ENCODE measurements around the gene KDM4B. TPM values are rescaled to one million over a fixed set of nuclear protein-coding genes. Genes with fewer than 3 reads are reported as not detected.
"Not testable (repeated sequence)": the region's sequence is repeated elsewhere in the genome, so short reads cannot be mapped to it uniquely, and the experiment has no call there.

Gene KDM4B
- total RNA-seq, 1 donor from 2014 or later, result 34.1 TPM

- no peak overlapping the region for H3K27ac ChIP-seq (replicated peaks)
- H3K4me3 ChIP-seq, result no peak overlapping the region
- intact Hi-C loops (cut with micrococcal nuclease), result no loop called here
- H3K4me1 ChIP-seq, result no peaks in the 10 kb centered on the region
- no peaks in the 10 kb centered on the region for H3K27me3 ChIP-seq (ENCODE audit: low read depth)
- no peak for DNase-seq
- H3K9me3 ChIP-seq (replicated peaks), result no peaks in the 10 kb centered on the region
- no peaks in the 10 kb centered on the region for H3K36me3 ChIP-seq
- TF ChIP-seq CTCF (IDR thresholded peaks at IDR 0.05; ENCODE audit: borderline replicate concordance), result no peak
Observed at GRCh38 chr19:5191091-5191490, 222.2 kb downstream of the KDM4B start.

DNA sequence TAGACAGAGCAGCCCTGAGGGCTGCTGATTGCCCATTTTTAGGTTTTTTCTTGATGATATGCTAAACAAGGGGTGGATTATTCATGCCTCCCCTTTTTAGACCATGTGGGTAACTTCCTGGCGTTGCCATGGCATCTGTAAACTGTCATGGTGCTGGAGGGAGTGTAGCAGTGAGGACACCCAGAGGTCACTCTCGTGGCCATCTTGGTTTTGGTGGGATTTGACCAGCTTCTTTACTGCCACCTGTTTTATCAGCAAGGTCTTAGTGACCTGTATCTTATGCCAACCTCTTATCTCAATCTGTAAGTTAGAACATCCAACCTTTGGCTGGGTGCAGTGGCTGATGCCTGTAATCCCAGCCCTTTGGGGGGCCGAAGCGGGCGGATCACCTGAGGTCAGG, 223.7 kb downstream of the KDM4B start:
- no peak for TF ChIP-seq CTCF (IDR thresholded peaks at IDR 0.05; ENCODE audit: borderline replicate concordance)
- Histone ChIP-seq H3K27me3 (ENCODE audit: low read depth) (no peaks in the 10 kb centered on the region), H3K4me1 (no peaks in the 10 kb centered on the region), H3K4me3 (no peak overlapping the region), H3K9me3 (replicated peaks) (no peaks in the 10 kb centered on the region), H3K36me3 (no peaks in the 10 kb centered on the region), H3K27ac (replicated peaks) (no peak overlapping the region)
- DNase-seq, result no peak
- intact Hi-C loops (cut with micrococcal nuclease), result no loop called here

DNA sequence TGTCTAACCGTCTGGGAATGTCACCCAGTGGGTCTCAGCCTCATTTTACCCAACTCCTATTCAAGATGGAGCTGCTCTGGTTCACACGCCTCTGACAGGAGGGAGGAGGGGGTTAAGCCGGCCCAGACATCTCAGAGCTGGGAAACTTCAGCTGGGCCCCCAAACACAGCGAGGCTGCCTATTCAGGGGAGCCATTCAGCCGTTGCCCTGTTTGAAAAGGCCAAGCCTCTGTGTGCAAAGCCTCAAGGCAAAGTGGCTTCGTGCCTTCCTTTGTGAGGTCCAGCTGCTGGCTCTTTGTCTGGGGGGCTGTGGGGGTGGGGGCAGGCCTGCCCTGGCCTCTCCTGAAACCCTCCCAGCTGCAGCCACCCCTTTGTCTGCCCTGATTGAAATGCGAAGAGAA, 224.3 kb downstream of the KDM4B start:
- H3K27ac ChIP-seq (replicated peaks), result no peak overlapping the region
- no peaks in the 10 kb centered on the region for H3K36me3 ChIP-seq
- no peak for DNase-seq
- no peak overlapping the region for H3K4me3 ChIP-seq
- TF ChIP-seq CTCF (IDR thresholded peaks at IDR 0.05; ENCODE audit: borderline replicate concordance), result no peak
- no peaks in the 10 kb centered on the region for H3K9me3 ChIP-seq (replicated peaks)
- intact Hi-C loops (cut with micrococcal nuclease), result no loop called here
- no peaks in the 10 kb centered on the region for H3K27me3 ChIP-seq (ENCODE audit: low read depth)
- H3K4me1 ChIP-seq, result no peaks in the 10 kb centered on the region

DNA sequence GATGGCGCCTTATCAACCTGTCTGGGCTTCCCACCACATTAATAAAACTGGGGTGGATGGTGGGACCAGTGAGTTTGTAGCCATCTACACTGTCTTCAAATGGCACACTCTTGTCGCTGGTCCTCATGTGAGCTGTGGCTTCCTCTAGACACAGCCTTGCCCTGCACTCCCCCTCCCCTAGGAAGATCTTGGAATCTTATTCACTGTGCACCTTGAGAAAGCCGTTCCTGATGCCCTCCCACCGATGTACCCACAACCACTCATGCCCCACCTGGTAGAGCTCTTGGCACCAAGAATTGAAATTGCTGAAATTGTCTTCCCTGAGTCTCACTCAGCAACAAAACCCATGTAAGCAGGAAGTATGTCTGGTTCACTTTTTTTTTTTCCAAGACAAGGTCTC, 225.7 kb downstream of the KDM4B start:
- no peak for DNase-seq
- Histone ChIP-seq H3K4me3 (no peak overlapping the region), H3K9me3 (replicated peaks) (peaks cover 7% of the 10 kb centered on the region), H3K36me3 (no peaks in the 10 kb centered on the region), H3K27ac (replicated peaks) (no peak overlapping the region), H3K4me1 (no peaks in the 10 kb centered on the region), H3K27me3 (ENCODE audit: low read depth) (no peaks in the 10 kb centered on the region)
- TF ChIP-seq CTCF (IDR thresholded peaks at IDR 0.05; ENCODE audit: borderline replicate concordance), result no peak
- intact Hi-C loops (cut with micrococcal nuclease), result no loop called here

DNA sequence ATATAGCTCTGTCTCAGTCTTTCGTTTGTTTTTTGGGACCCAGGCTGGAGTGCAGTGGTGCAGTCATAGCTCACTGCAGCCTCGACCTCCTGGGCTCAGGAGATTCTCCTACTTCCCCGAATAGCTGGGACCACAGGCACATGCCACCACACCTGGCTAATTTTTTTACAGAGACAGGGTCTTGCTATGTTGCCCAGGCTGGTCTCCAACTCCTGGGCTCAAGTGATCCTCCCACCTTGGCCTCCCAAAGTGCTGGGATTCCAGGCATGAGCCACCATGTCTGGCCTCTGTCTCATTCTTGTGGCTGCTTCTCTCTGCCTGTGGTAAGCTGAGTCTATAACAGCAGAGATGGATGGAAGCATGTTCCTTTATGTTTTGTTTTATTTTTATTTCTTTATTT, 226.7 kb downstream of the KDM4B start:
- H3K36me3 ChIP-seq; intact Hi-C loops (cut with micrococcal nuclease); H3K4me1 ChIP-seq; DNase-seq; H3K4me3 ChIP-seq; H3K27me3 ChIP-seq (ENCODE audit: low read depth); H3K27ac ChIP-seq (replicated peaks): not testable (repeated sequence)
- peaks cover 17% of the 10 kb centered on the region for H3K9me3 ChIP-seq (replicated peaks)

GRCh38 chr19:5196832-5197231, 227.9 kb downstream of the KDM4B start:
- Histone ChIP-seq H3K27me3 (ENCODE audit: low read depth) (no peaks in the 10 kb centered on the region), H3K9me3 (replicated peaks) (peaks cover 29% of the 10 kb centered on the region), H3K4me3 (no peak overlapping the region), H3K4me1 (no peaks in the 10 kb centered on the region), H3K27ac (replicated peaks) (no peak overlapping the region), H3K36me3 (no peaks in the 10 kb centered on the region)
- intact Hi-C loops (cut with micrococcal nuclease), result no loop called here
- TF ChIP-seq CTCF (IDR thresholded peaks at IDR 0.05; ENCODE audit: borderline replicate concordance), result no peak
- DNase-seq, result no peak

All from left ventricle myocardium inferior (tissue), 1 donor.